K562 (cell line): ENCODE measurements around the gene FRMD4A. TPM values are rescaled to one million over a fixed set of nuclear protein-coding genes. Genes with fewer than 3 reads are reported as not detected.

Experiments
- ARID1B ChIP-seq: fragments of 450-650 bp; IDR thresholded peaks from 2 replicates; pipeline ENCODE4 v1.6.1; 2016; ENCODE audit warnings: antibody characterized with exemption, mild to moderate bottlenecking, inconsistent platforms
- ARNT ChIP-seq, 2 experiments: fragments of 450-650 bp; IDR thresholded peaks; 2 replicates each; pipeline ENCODE4 v1.6.1; 2016; ENCODE audit warnings: mild to moderate bottlenecking in 1 of 2
- CCAR2 ChIP-seq: fragments of 200-400 bp; formaldehyde crosslinking; IDR thresholded peaks from 2 replicates; pipeline ENCODE4 v1.6.1; 2017; ENCODE audit warnings: mild to moderate bottlenecking, low read depth, low read length
- ELF1 ChIP-seq: fragments of 200-800 bp; sonication (Bioruptor generic); IDR thresholded peaks from 2 replicates; pipeline ENCODE4 v1.6.1; 2016; ENCODE audit warnings: missing genetic modification characterization, missing compliant biosample characterization
- ELF4 ChIP-seq: fragments of 450-650 bp; formaldehyde crosslinking; IDR thresholded peaks from 2 replicates; pipeline ENCODE4 v1.4.0; 2022; ENCODE audit warnings: missing genetic modification characterization
- GTF2F1 ChIP-seq: IDR thresholded peaks from 2 replicates; pipeline ENCODE4 v1.6.1; 2011; ENCODE audit warnings: low read depth, low read length, improper control_type of control experiment
- JUND ChIP-seq, 2 experiments: IDR thresholded peaks; 2 replicates in 1 of 2; 3 replicates in 1 of 2; pipeline ENCODE4 v1.6.1; 2011; ENCODE audit warnings: borderline replicate concordance in 2 of 2, low read depth in 2 of 2, low read length in 2 of 2, improper control_type of control experiment in 1 of 2, missing biosample characterization in 1 of 2, missing genetic modification characterization in 1 of 2, missing genetic modification reagents in 1 of 2
- MAZ ChIP-seq, 2 experiments: fragments of 450-650 bp in 1 of 2; sonication (generic) in 1 of 2; formaldehyde crosslinking; IDR thresholded peaks in 1 of 2; conservative IDR thresholded peaks in 1 of 2; 2 replicates each; pipeline versions ENCODE4 v1.4.0 to v1.5.0; 2020; ENCODE audit warnings: mild to moderate bottlenecking in 1 of 2, missing genetic modification reagents in 1 of 2
- MCM5 ChIP-seq: fragments of 450-650 bp; IDR thresholded peaks from 2 replicates; pipeline ENCODE4 v1.6.1; 2016; ENCODE audit warnings: low read depth
- MTA3 ChIP-seq: fragments of 450-650 bp; formaldehyde crosslinking; IDR thresholded peaks from 2 replicates; pipeline ENCODE4 v1.6.1; 2017; ENCODE audit warnings: mild to moderate bottlenecking, borderline replicate concordance
- MYNN ChIP-seq, 2 experiments: sonication (generic); formaldehyde crosslinking in 1 of 2; IDR thresholded peaks; 2 replicates each; pipeline versions ENCODE4 v1.5.0 to v1.6.1; 2016 to 2020; ENCODE audit warnings: antibody characterized with exemption in 1 of 2, missing genetic modification reagents in 1 of 2
- NR4A1 ChIP-seq, 2 experiments: fragments of 250-450 bp in 1 of 2; fragments of 450-650 bp in 1 of 2; sonication (Bioruptor Pico) in 1 of 2; IDR thresholded peaks; 2 replicates each; pipeline versions ENCODE4 v1.4.0 to v1.6.1; 2016 to 2020; ENCODE audit warnings: mild to moderate bottlenecking in 2 of 2, missing compliant biosample characterization in 1 of 2, missing genetic modification characterization in 1 of 2, moderate library complexity in 1 of 2
- POLR2A ChIP-seq: fragments of 450-650 bp; conservative IDR thresholded peaks from 2 replicates; pipeline ENCODE4 v1.6.1; 2016
- RFX1 ChIP-seq: fragments of 450-650 bp; IDR thresholded peaks from 2 replicates; pipeline ENCODE4 v1.6.1; 2016; ENCODE audit warnings: mild to moderate bottlenecking, moderate library complexity
- RNF2 ChIP-seq: sonication (generic); IDR thresholded peaks from 2 replicates; pipeline ENCODE4 v1.6.1; 2016
- SRF ChIP-seq, 2 experiments: fragments of 250-450, 450-650 bp in 1 of 2; sonication (Bioruptor Pico) in 1 of 2; sonication (generic) in 1 of 2; formaldehyde crosslinking; IDR thresholded peaks; 2 replicates each; pipeline versions ENCODE4 v1.5.0 to v1.5.1; 2020 to 2022; ENCODE audit warnings: mild to moderate bottlenecking in 1 of 2, missing genetic modification reagents in 1 of 2
- TAF9B ChIP-seq: fragments of 450-650 bp; IDR thresholded peaks from 2 replicates; pipeline ENCODE4 v1.6.1; 2018; ENCODE audit warnings: mild to moderate bottlenecking; ENCODE audit not compliant: partially characterized antibody
- ZC3H4 ChIP-seq: sonication (generic); formaldehyde crosslinking; IDR thresholded peaks from 2 replicates; pipeline ENCODE4 v1.9.0; 2021; ENCODE audit warnings: missing genetic modification reagents, borderline replicate concordance
- ZNF140 ChIP-seq: fragments of 250-450 bp; sonication (Bioruptor Pico); IDR thresholded peaks from 2 replicates; pipeline ENCODE4 v1.8.0; 2021; ENCODE audit warnings: moderate library complexity, mild to moderate bottlenecking, inconsistent platforms
- ZNF184 ChIP-seq: sonication (generic); formaldehyde crosslinking; IDR thresholded peaks from 2 replicates; pipeline ENCODE4 v1.5.0; 2020; ENCODE audit warnings: missing genetic modification reagents
- polyA plus RNA-seq, 8 experiments: library from polyadenylated mRNA; depleted of rRNA in 4 of 8; stranded (reverse) in 5 of 8; unstranded in 3 of 8; fragments of >200 nt; fragmentation: Nextera tagmentation in 2 of 8; fragmentation: Illumina TruSeq in 1 of 8; extraction: Ambion mirVana in 2 of 8; extraction: Trizol in 1 of 8; gene quantifications; 2 replicates each; pipeline versions ENCODE4 v1.2.1 to v1.2.3, GENCODE V29; 2011 to 2014; ENCODE audit warnings: inconsistent platforms in 1 of 8, missing spikeins in 1 of 8
- total RNA-seq, 7 experiments: library from RNA; depleted of rRNA in 6 of 7; stranded (reverse); fragments of >200 nt in 6 of 7; fragmentation: Illumina TruSeq in 2 of 7; extraction: Trizol in 2 of 7; gene quantifications; 2 replicates each; pipeline versions ENCODE4 v1.2.1 to v1.2.3, GENCODE V29; 2011 to 2021; ENCODE audit warnings: low replicate concordance in 1 of 7
- TF ChIP-seq, protein P1 (sequence below): fragments of 250-450 bp; sonication (Bioruptor Pico); IDR thresholded peaks from 2 replicates; pipeline ENCODE4 v1.5.0; 2021; ENCODE audit warnings: mild to moderate bottlenecking, moderate library complexity
- TF ChIP-seq, protein P2 (sequence below): fragments of 450-650 bp; IDR thresholded peaks from 2 replicates; pipeline ENCODE4 v1.6.1; 2017; ENCODE audit warnings: mild to moderate bottlenecking, moderate library complexity
- TF ChIP-seq, protein P3 (sequence below): IDR thresholded peaks from 2 replicates; pipeline ENCODE4 v1.6.1; 2011; ENCODE audit not compliant: insufficient read length; ENCODE audit errors: extremely low read depth

The FRMD4A gene
- total and polyA plus RNA-seq, 9 of the 15 experiments (the other 6 are each of a cell fraction or from before 2014, with no cell fraction given): 0.80 to 5.2 (median 3.0) TPM

DNA sequence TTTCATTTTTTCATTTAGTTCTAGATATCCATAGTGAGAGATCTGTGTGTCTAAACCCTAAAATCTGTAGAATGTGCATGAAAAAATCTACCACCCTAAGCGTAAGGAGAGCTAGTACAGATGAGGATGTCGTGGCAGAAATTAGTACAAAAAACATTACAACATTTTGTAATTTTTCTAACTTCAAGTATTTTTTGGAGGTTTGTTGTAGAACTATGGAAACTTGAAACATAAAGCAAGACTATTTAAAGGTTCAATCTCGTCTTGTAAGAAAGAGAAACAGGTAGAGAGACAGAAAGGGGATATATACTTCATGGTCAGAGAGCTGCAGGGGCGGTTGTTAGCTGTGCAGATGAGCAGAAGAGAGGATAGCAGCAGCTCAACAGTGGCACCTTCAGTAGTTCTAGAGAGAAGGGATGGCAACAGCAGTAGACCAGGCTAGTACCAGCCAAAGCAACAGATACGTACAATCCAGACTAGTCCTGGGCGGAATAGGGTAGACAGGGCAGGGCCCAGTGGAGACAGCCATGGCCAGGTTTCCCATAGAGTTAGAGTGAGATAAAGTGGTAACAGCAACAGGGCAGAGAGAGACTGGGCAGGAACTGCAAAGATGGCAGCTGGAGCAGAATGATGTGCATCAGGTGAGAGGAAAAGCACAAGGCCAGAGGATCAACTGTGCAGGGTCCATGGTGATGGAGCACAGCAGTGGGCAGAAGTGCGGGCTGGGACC, 145.2 kb downstream of the FRMD4A start (continued):
- TF ChIP-seq JUND (IDR thresholded peaks at IDR 0.05; ENCODE audit: borderline replicate concordance, low read depth, low read length) (peak; percentile 48; the same call in 1 of the 2 replicates), JUND (tag; IDR thresholded peaks at IDR 0.05; ENCODE audit: borderline replicate concordance, low read depth, low read length) (no peak), ARID1B (peak; percentile 44), MTA3 (peak; percentile 82; the same call in 1 of the 2 replicates), ZNF140 (no peak), RFX1 (peak; percentile 48), NR4A1 (CRISPR knock-in tag; IDR thresholded peaks at IDR 0.05) (peak; percentile 83; the same call in 1 of the 2 replicates), NR4A1 (tag; IDR thresholded peaks at IDR 0.05) (peak; percentile 75; the same call in 1 of the 2 replicates), ZC3H4 (peak; percentile 81; the same call in 1 of the 2 replicates), SRF (CRISPR knock-in tag; IDR thresholded peaks at IDR 0.05) (peak; percentile 28 to 97; a peak in 3 of 4 replicates), GTF2F1 (peak; percentile 99), ARNT (IDR thresholded peaks at IDR 0.05) (peak; percentile 55 to 92; a peak in 3 of 4 replicates), MYNN (IDR thresholded peaks at IDR 0.05) (peak; percentile 92), MYNN (CRISPR knock-in tag; IDR thresholded peaks at IDR 0.05) (no peak), RNF2 (peak; percentile 98), MCM5 (no peak), MAZ (CRISPR knock-in tag; conservative IDR thresholded peaks at IDR 0.05 in 1 of 2, IDR thresholded peaks at IDR 0.05 in 1 of 2) (peak; percentile 58 to 96), CCAR2 (no peak), TAF9B (peak; percentile 84), ZNF184 (CRISPR knock-in tag) (no peak), POLR2A (peak; percentile 100), ELF4 (CRISPR knock-in tag) (peak; percentile 99), ELF1 (tag) (peak; percentile 38; the same call in 1 of the 2 replicates)
- TF ChIP-seq, protein P1, sequence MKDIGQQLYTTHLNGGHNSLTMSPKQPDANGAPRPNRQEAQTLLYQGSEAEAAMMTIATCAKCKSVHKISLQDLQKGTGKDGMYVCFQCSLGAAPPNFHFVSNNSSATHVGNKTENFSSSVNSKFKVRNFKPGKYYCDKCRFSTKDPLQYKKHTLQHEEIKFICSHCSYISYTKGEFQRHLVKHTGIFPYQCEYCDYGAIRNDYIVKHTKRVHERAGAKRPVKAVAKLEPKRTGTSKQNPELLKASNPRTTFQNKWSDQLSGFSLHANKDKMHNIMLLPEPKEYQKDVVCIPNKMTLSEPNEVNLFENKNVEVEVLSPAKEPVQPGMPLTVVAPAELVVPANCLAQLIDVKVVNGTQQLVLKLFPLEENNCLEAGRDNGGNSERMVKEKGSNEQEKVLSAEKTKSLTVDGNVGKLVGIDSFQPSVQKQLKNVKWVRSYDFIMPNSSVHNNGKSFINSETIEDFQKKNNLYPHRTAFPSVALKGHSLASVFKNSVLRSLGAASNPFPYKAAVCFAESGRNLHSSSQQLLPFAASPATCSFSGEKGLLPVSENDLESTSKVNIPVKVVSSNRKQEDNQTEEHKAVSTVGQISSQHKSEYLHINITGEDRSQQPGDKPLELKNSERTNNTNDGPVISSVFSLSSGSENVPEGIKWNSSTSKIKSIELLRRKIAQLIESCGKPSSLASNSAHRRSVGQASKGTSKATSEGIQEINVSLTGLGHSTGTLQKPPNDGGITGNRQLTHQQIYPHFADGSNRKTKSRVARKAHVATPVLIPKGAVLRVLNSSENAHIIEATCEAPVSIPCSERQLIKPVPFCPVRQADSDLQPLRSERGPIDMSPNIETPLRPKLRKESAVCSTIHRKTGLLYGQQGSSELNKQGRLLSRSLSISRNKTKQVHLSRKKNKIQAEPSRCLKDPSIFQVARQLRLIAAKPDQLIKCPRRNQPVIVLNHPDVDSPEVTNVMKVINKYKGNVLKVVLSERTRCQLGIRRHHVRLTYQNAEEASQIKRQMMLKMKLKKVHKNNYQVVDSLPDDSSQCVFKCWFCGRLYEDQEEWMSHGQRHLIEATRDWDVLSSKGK (CRISPR knock-in tag): peak; percentile 99
- TF ChIP-seq, protein P2, sequence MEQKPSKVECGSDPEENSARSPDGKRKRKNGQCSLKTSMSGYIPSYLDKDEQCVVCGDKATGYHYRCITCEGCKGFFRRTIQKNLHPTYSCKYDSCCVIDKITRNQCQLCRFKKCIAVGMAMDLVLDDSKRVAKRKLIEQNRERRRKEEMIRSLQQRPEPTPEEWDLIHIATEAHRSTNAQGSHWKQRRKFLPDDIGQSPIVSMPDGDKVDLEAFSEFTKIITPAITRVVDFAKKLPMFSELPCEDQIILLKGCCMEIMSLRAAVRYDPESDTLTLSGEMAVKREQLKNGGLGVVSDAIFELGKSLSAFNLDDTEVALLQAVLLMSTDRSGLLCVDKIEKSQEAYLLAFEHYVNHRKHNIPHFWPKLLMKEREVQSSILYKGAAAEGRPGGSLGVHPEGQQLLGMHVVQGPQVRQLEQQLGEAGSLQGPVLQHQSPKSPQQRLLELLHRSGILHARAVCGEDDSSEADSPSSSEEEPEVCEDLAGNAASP: no peak
- TF ChIP-seq, protein P3, sequence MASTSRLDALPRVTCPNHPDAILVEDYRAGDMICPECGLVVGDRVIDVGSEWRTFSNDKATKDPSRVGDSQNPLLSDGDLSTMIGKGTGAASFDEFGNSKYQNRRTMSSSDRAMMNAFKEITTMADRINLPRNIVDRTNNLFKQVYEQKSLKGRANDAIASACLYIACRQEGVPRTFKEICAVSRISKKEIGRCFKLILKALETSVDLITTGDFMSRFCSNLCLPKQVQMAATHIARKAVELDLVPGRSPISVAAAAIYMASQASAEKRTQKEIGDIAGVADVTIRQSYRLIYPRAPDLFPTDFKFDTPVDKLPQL: peak; percentile 94
